Smooth muscle cell (in vitro differentiated cells): ENCODE measurements around the gene P2RX7. TPM values are rescaled to one million over a fixed set of nuclear protein-coding genes. Genes with fewer than 3 reads are reported as not detected.
"Not testable (repeated sequence)": the region's sequence is repeated elsewhere in the genome, so short reads cannot be mapped to it uniquely, and the experiment has no call there.

ENCODE experiments used
- DNase-seq: peaks from one replicate; lab custom pipeline; 2025; ENCODE audit not compliant: unreplicated experiment; lab: John Stamatoyannopoulos, UW
- H2AFZ ChIP-seq: fragments of 200-600 bp; sonication (generic); 2 replicates; pipeline ENCODE4 v1.6.0; 2016; ENCODE audit warnings: antibody characterized with exemption, low read depth, mild to moderate bottlenecking
- H3F3A ChIP-seq: fragments of 200-600 bp; sonication (generic); 2 replicates; pipeline ENCODE4 v1.6.0; 2017; ENCODE audit warnings: antibody characterized with exemption, low read depth
- H3K27ac ChIP-seq: fragments of 200-600 bp; sonication (generic); 2 replicates; pipeline ENCODE4 v1.5.1; 2016; ENCODE audit warnings: low read depth, mild to moderate bottlenecking
- H3K27me3 ChIP-seq: fragments of 200-600 bp; sonication (generic); 2 replicates; pipeline ENCODE4 v1.6.1; 2016; ENCODE audit warnings: low read depth, mild to moderate bottlenecking
- H3K36me3 ChIP-seq: fragments of 200-600 bp; sonication (generic); 2 replicates; pipeline ENCODE4 v1.5.1; 2016; ENCODE audit warnings: low read depth
- H3K4me1 ChIP-seq: fragments of 200-600 bp; sonication (generic); 2 replicates; pipeline ENCODE4 v1.5.1; 2016; ENCODE audit warnings: low read depth
- H3K4me2 ChIP-seq: fragments of 200-600 bp; sonication (generic); 2 replicates; pipeline ENCODE4 v1.6.0; 2016; ENCODE audit warnings: mild to moderate bottlenecking
- H3K4me3 ChIP-seq: fragments of 200-600 bp; sonication (generic); 2 replicates; pipeline ENCODE4 v1.5.1; 2016; ENCODE audit warnings: mild to moderate bottlenecking
- H3K79me2 ChIP-seq: fragments of 200-600 bp; sonication (generic); 2 replicates; pipeline ENCODE4 v1.6.0; 2016; ENCODE audit warnings: low read depth, mild to moderate bottlenecking
- H3K9ac ChIP-seq: fragments of 200-600 bp; sonication (generic); 2 replicates; pipeline ENCODE4 v1.6.0; 2016; ENCODE audit warnings: low read depth
- H3K9me3 ChIP-seq: fragments of 200-600 bp; sonication (generic); replicated peaks from 2 replicates; pipeline ENCODE4 v1.5.1; 2016; ENCODE audit warnings: low read depth
- H4K20me1 ChIP-seq: fragments of 200-600 bp; sonication (generic); 2 replicates; pipeline ENCODE4 v1.6.0; 2016; ENCODE audit warnings: low read depth
- CTCF ChIP-seq: fragments of 200-600 bp; sonication (generic); IDR thresholded peaks from 2 replicates; pipeline ENCODE4 v1.5.1; 2017; ENCODE audit warnings: borderline replicate concordance, mild to moderate bottlenecking, antibody characterized with exemption; ENCODE audit not compliant: insufficient read depth, poor library complexity, severe bottlenecking
- WGBS: methylation state at CpG from one replicate; pipeline ENCODE4 v1.1.7; 2016; ENCODE audit warnings: low lambda C conversion rate; 5-methylcytosine and 5-hydroxymethylcytosine counted together
- polyA plus RNA-seq: library from polyadenylated mRNA; unstranded; fragments of >200 nt; fragmentation: Nextera tagmentation; extraction: Ambion mirVana; gene quantifications from 2 replicates; pipeline ENCODE4 v1.2.1, GENCODE V29; 2016
- total RNA-seq: library from RNA; depleted of rRNA; stranded (reverse); fragments of >200 nt; gene quantifications from 2 replicates; pipeline ENCODE4 v1.2.3, GENCODE V29; 2014

Gene P2RX7
- total and polyA plus RNA-seq, 2 experiments from 2014 or later, result 1.1 to 1.6 TPM

- Histone ChIP-seq H3K79me2 (no peaks in the 10 kb centered on the region), H2AFZ (no peak overlapping the region), H3K27ac (no peak overlapping the region), H3K4me3 (no peak overlapping the region), H3K4me2 (no peak overlapping the region), H3K9ac (no peak overlapping the region), H3K9me3 (no peaks in the 10 kb centered on the region), H3K4me1 (peaks cover 11% of the 10 kb centered on the region), H4K20me1 (no peaks in the 10 kb centered on the region), H3K36me3 (no peaks in the 10 kb centered on the region), H3F3A (no peaks in the 10 kb centered on the region), H3K27me3 (peaks cover 5% of the 10 kb centered on the region)
- DNase-seq, result no peak
- TF ChIP-seq CTCF, result no peak
- WGBS, result 87% methylated on average over 7 of the region's 7 CpGs
Measured at GRCh38 chr12:121159467-121160307, 27.0 kb downstream of the P2RX7 start.

GRCh38 chr12:121162384-121162783 lies 29.7 kb downstream of the P2RX7 start:
- H3K9ac ChIP-seq, result no peak overlapping the region
- H3K79me2 ChIP-seq, result no peaks in the 10 kb centered on the region
- H2AFZ ChIP-seq, result no peak overlapping the region
- H4K20me1 ChIP-seq, result no peaks in the 10 kb centered on the region
- H3K4me3 ChIP-seq, result no peak overlapping the region
- WGBS, result 89% methylated on average over 10 of the region's 10 CpGs
- no peak overlapping the region for H3K4me2 ChIP-seq
- H3F3A ChIP-seq, result no peaks in the 10 kb centered on the region
- H3K27ac ChIP-seq, result no peak overlapping the region
- no peak for DNase-seq
- H3K36me3 ChIP-seq, result no peaks in the 10 kb centered on the region
- no peaks in the 10 kb centered on the region for H3K9me3 ChIP-seq
- TF ChIP-seq CTCF, result no peak
- H3K4me1 ChIP-seq, result no peaks in the 10 kb centered on the region
- peaks cover 5% of the 10 kb centered on the region for H3K27me3 ChIP-seq

- no peak overlapping the region for H3K4me3 ChIP-seq
- 66% methylated on average over 2 of the region's 2 CpGs for WGBS
- no peaks in the 10 kb centered on the region for H3K9me3 ChIP-seq
- no peak overlapping the region for H3K4me2 ChIP-seq
- TF ChIP-seq CTCF, result no peak
- H3F3A ChIP-seq, result no peaks in the 10 kb centered on the region
- H2AFZ ChIP-seq, result no peak overlapping the region
- H3K79me2 ChIP-seq, result no peaks in the 10 kb centered on the region
- H4K20me1 ChIP-seq, result no peaks in the 10 kb centered on the region
- DNase-seq, result no peak
- H3K27me3 ChIP-seq, result peaks cover 5% of the 10 kb centered on the region
- no peaks in the 10 kb centered on the region for H3K36me3 ChIP-seq
- no peaks in the 10 kb centered on the region for H3K4me1 ChIP-seq
- H3K27ac ChIP-seq, result no peak overlapping the region
- no peak overlapping the region for H3K9ac ChIP-seq
Measured at GRCh38 chr12:121162985-121163384, 30.3 kb downstream of the P2RX7 start.

- H2AFZ ChIP-seq, H4K20me1 ChIP-seq, H3F3A ChIP-seq, H3K9ac ChIP-seq, H3K27me3 ChIP-seq, H3K4me2 ChIP-seq, DNase-seq, H3K4me1 ChIP-seq, H3K79me2 ChIP-seq, H3K36me3 ChIP-seq, H3K9me3 ChIP-seq, H3K27ac ChIP-seq, H3K4me3 ChIP-seq: not testable (repeated sequence)
- WGBS, result 94% methylated on average over 6 of the region's 6 CpGs
Measured at GRCh38 chr12:121164839-121165238, 32.2 kb downstream of the P2RX7 start.
